A549 treated with RU486 at 1 μM for 4 hours (cell line): Measurements from ENCODE around the gene GLIPR1L1. TPM values are rescaled to one million over a fixed set of nuclear protein-coding genes. Genes with fewer than 3 reads are reported as not detected.

Experiments
- total RNA-seq: library from RNA; stranded (reverse); fragments of 200-300 nt; extraction: Qiagen RNA extraction; gene quantifications from 5 replicates; pipeline ENCODE4 v1.2.3, GENCODE V29; 2022; ENCODE audit warnings: low read depth

GLIPR1L1 gene
- not detected in 5 replicates for total RNA-seq

GRCh38 chr12:75334384-75335030 is at the start of gene GLIPR1L1:
GLIPR1L1 (plus strand) TSS chr12:75334670; CDS start chr12:75334729, 59 bp downstream.

GRCh38 chr12:75329918-75330826 is 4.3 kb upstream of the GLIPR1L1 start, which contains the start of gene CAPS2:
CAPS2 (minus strand) TSS chr12:75330324; CDS start chr12:75326498, 3,826 bp downstream.

GRCh38 chr12:75390899-75391538 is 56.5 kb downstream of the GLIPR1L1 start, which contains the start of gene GLIPR1L2:
GLIPR1L2 (plus strand) TSS chr12:75391089; CDS start chr12:75391117, 28 bp downstream.

Other genes with a start within 250 kb of the GLIPR1L1 start
- not detected in 5 replicates for gene KCNC2, start 124.8 kb upstream of the GLIPR1L1 start, total RNA-seq
- 1.3 to 3.0 TPM (median 1.6 TPM) in 5 replicates for gene CAPS2, start 4.3 kb upstream of the GLIPR1L1 start, total RNA-seq
- gene GLIPR1L2, start 56.4 kb downstream of the GLIPR1L1 start, total RNA-seq = 0.14 to 0.41 TPM (median 0.18 TPM) in 4 of 5 replicates, not detected in the other
- gene GLIPR1, start 146.1 kb downstream of the GLIPR1L1 start, total RNA-seq = 24.7 to 34.6 TPM (median 29.9 TPM) in 5 replicates
- gene KRR1, start 176.9 kb downstream of the GLIPR1L1 start, total RNA-seq = 59.5 to 98.4 TPM (median 63.3 TPM) in 5 replicates